Gastroesophageal sphincter (tissue), 4 donors: ENCODE measurements around the gene TMEM163. TPM values are rescaled to one million over a fixed set of nuclear protein-coding genes. Genes with fewer than 3 reads are reported as not detected.
"Not testable (repeated sequence)": the region's sequence is repeated elsewhere in the genome, so short reads cannot be mapped to it uniquely, and the experiment has no call there.

Experiments
- ATAC-seq: fragments of 150-250 bp; one replicate; pipeline ENCODE4 v1.9.1; 2016; ENCODE audit warnings: mild to moderate bottlenecking, moderate library complexity
- H3K27ac ChIP-seq, 4 donors: fragments of 200-600 bp; sonication (generic) in 3 of 4; 1 replicate in 3 of 4; 2 replicates in 1 of 4; pipeline ENCODE4 v1.5.1; 2016 to 2019
- H3K27me3 ChIP-seq: fragments of 200-600 bp; sonication (generic); one replicate; pipeline ENCODE4 v1.5.1; 2019
- H3K36me3 ChIP-seq, 2 donors: fragments of 200-600 bp; sonication (generic); one replicate each; pipeline ENCODE4 v1.5.1; 2019; ENCODE audit warnings: control low read depth in 1 of 2
- H3K4me1 ChIP-seq, 3 donors: fragments of 200-600 bp; sonication (generic); 1 replicate in 2 of 3; 2 replicates in 1 of 3; pipeline ENCODE4 v1.5.1; 2016 to 2019; ENCODE audit warnings: control low read depth in 2 of 3
- H3K4me3 ChIP-seq, 2 donors: fragments of 200-600 bp; sonication (generic); one replicate each; pipeline ENCODE4 v1.5.1; 2019; ENCODE audit warnings: mild to moderate bottlenecking in 1 of 2, moderate library complexity in 1 of 2
- H3K9me3 ChIP-seq, 3 donors: fragments of 200-600 bp; sonication (generic); one replicate each; pipeline ENCODE4 v1.5.1; 2017 to 2019; ENCODE audit warnings: control low read depth in 2 of 3
- CTCF ChIP-seq, 4 experiments: fragments of 200-600 bp in 2 of 4; fragments of 450-650 bp in 2 of 4; sonication (generic) in 1 of 4; IDR thresholded peaks; one replicate each; pipeline ENCODE4 v1.5.1; 2017 to 2019; ENCODE audit warnings: antibody characterized with exemption in 4 of 4, mild to moderate bottlenecking in 2 of 4, moderate library complexity in 2 of 4
- EP300 ChIP-seq: sonication (generic); formaldehyde crosslinking; IDR thresholded peaks from one replicate; pipeline ENCODE4 v1.6.1; 2017; ENCODE audit warnings: antibody characterized with exemption, mild to moderate bottlenecking
- POLR2A ChIP-seq, 2 donors: fragments of 450-650 bp; IDR thresholded peaks; one replicate each; pipeline ENCODE4 v1.6.1; 2017; ENCODE audit warnings: antibody characterized with exemption in 2 of 2, mild to moderate bottlenecking in 2 of 2, moderate library complexity in 1 of 2
- POLR2AphosphoS5 ChIP-seq: sonication (generic); formaldehyde crosslinking; IDR thresholded peaks from one replicate; pipeline ENCODE4 v1.6.1; 2017; ENCODE audit warnings: antibody characterized with exemption
- WGBS, 2 donors: methylation state at CpG; one replicate each; pipeline ENCODE4 v1.1.5; 2018; ENCODE audit warnings: low coverage in 1 of 2; 5-methylcytosine and 5-hydroxymethylcytosine counted together
- total RNA-seq, 4 donors: library from RNA; depleted of rRNA; stranded (reverse); fragments of >200 nt; gene quantifications; one replicate each; pipeline ENCODE4 v1.1.0, GENCODE V29; 2016

Gene TMEM163
- total RNA-seq, 4 donors from 2014 or later = 0.27 to 2.5 (median 0.60) TPM

GRCh38 chr2:134762508-134762907, 43.7 kb upstream of the TMEM163 start:
- ATAC-seq = no peak
- no peak overlapping the region for H3K27ac ChIP-seq
- H3K27me3 ChIP-seq = no peaks in the 10 kb centered on the region
- no peak overlapping the region for H3K4me3 ChIP-seq
- H3K36me3 ChIP-seq = no peaks in the 10 kb centered on the region
- TF ChIP-seq POLR2A (IDR thresholded peaks at IDR 0.05) = no peak
- TF ChIP-seq CTCF (IDR thresholded peaks at IDR 0.05) = no peak
- TF ChIP-seq EP300 = no peak
- TF ChIP-seq POLR2AphosphoS5 = no peak
- peaks cover 0 to 14% (median 0%) of the 10 kb centered on the region in 3 donors for H3K9me3 ChIP-seq
- H3K4me1 ChIP-seq = no peaks in the 10 kb centered on the region
- 40 to 78% methylated on average over 1 to 2 of the region's 2 CpGs for WGBS, 2 donors

- H3K4me1 ChIP-seq = no peaks in the 10 kb centered on the region
- H3K9me3 ChIP-seq = peaks cover 0 to 6% (median 0%) of the 10 kb centered on the region in 3 donors
- TF ChIP-seq CTCF (IDR thresholded peaks at IDR 0.05) = no peak
- no peaks in the 10 kb centered on the region for H3K36me3 ChIP-seq
- H3K27me3 ChIP-seq = no peaks in the 10 kb centered on the region
- H3K27ac ChIP-seq = no peak overlapping the region
- ATAC-seq = no peak
- H3K4me3 ChIP-seq = no peak overlapping the region
Measured at GRCh38 chr2:134760385-134760784, 41.6 kb upstream of the TMEM163 start.

GRCh38 chr2:134758633-134759032, 39.8 kb upstream of the TMEM163 start:
- no peak for ATAC-seq
- Histone ChIP-seq H3K27me3 (peaks cover 7% of the 10 kb centered on the region), H3K4me3 (no peak overlapping the region), H3K36me3 (no peaks in the 10 kb centered on the region), H3K4me1 (no peaks in the 10 kb centered on the region), H3K27ac (no peak overlapping the region), H3K9me3 (peaks cover 0 to 6% (median 0%) of the 10 kb centered on the region in 3 donors)
- WGBS, 2 donors = 47 to 75% methylated on average over 1 of the region's 1 CpG
- TF ChIP-seq CTCF (IDR thresholded peaks at IDR 0.05) (no peak), POLR2AphosphoS5 (no peak), EP300 (no peak), POLR2A (IDR thresholded peaks at IDR 0.05) (no peak)

GRCh38 chr2:134751981-134752380, 33.2 kb upstream of the TMEM163 start:
- not testable (repeated sequence) for H3K4me1 ChIP-seq, H3K36me3 ChIP-seq, H3K4me3 ChIP-seq, H3K27ac ChIP-seq, H3K9me3 ChIP-seq, ATAC-seq
- 17 to 31% methylated on average over 1 to 2 of the region's 8 CpGs for WGBS, 2 donors
- H3K27me3 ChIP-seq = peaks cover 19% of the 10 kb centered on the region

- 72 to 91% methylated on average over 2 of the region's 4 CpGs for WGBS, 2 donors
- Histone ChIP-seq H3K4me3 (no peak overlapping the region), H3K27me3 (no peaks in the 10 kb centered on the region), H3K27ac (no peak overlapping the region), H3K9me3 (no peaks in the 10 kb centered on the region), H3K4me1 (no peaks in the 10 kb centered on the region), H3K36me3 (no peaks in the 10 kb centered on the region)
- TF ChIP-seq EP300 (no peak), POLR2A (IDR thresholded peaks at IDR 0.05) (no peak), CTCF (IDR thresholded peaks at IDR 0.05) (no peak), POLR2AphosphoS5 (no peak)
- no peak for ATAC-seq
Measured at GRCh38 chr2:134745546-134745945, 26.7 kb upstream of the TMEM163 start.

GRCh38 chr2:134745023-134745422, 26.2 kb upstream of the TMEM163 start:
- no peak overlapping the region for H3K4me3 ChIP-seq
- H3K4me1 ChIP-seq = no peaks in the 10 kb centered on the region
- H3K9me3 ChIP-seq = no peaks in the 10 kb centered on the region
- no peaks in the 10 kb centered on the region for H3K36me3 ChIP-seq
- TF ChIP-seq EP300 = no peak
- TF ChIP-seq POLR2AphosphoS5 = no peak
- TF ChIP-seq POLR2A (IDR thresholded peaks at IDR 0.05) = no peak
- TF ChIP-seq CTCF (IDR thresholded peaks at IDR 0.05) = no peak
- ATAC-seq = no peak
- no peak overlapping the region for H3K27ac ChIP-seq
- H3K27me3 ChIP-seq = no peaks in the 10 kb centered on the region
